Gastroesophageal sphincter (tissue), 4 donors: ENCODE data around the gene TEDC1. TPM values are rescaled to one million over a fixed set of nuclear protein-coding genes. Genes with fewer than 3 reads are reported as not detected.

Source experiments
- ATAC-seq: fragments of 150-250 bp; one replicate; pipeline ENCODE4 v1.9.1; 2016; ENCODE audit warnings: mild to moderate bottlenecking, moderate library complexity
- H3K27ac ChIP-seq, 4 donors: fragments of 200-600 bp; sonication (generic) in 3 of 4; 1 replicate in 3 of 4; 2 replicates in 1 of 4; pipeline ENCODE4 v1.5.1; 2016 to 2019
- H3K27me3 ChIP-seq: fragments of 200-600 bp; sonication (generic); one replicate; pipeline ENCODE4 v1.5.1; 2019
- H3K36me3 ChIP-seq, 2 donors: fragments of 200-600 bp; sonication (generic); one replicate each; pipeline ENCODE4 v1.5.1; 2019; ENCODE audit warnings: control low read depth in 1 of 2
- H3K4me1 ChIP-seq, 3 donors: fragments of 200-600 bp; sonication (generic); 1 replicate in 2 of 3; 2 replicates in 1 of 3; pipeline ENCODE4 v1.5.1; 2016 to 2019; ENCODE audit warnings: control low read depth in 2 of 3
- H3K4me3 ChIP-seq, 2 donors: fragments of 200-600 bp; sonication (generic); one replicate each; pipeline ENCODE4 v1.5.1; 2019; ENCODE audit warnings: mild to moderate bottlenecking in 1 of 2, moderate library complexity in 1 of 2
- H3K9me3 ChIP-seq, 3 donors: fragments of 200-600 bp; sonication (generic); one replicate each; pipeline ENCODE4 v1.5.1; 2017 to 2019; ENCODE audit warnings: control low read depth in 2 of 3
- EP300 ChIP-seq: sonication (generic); formaldehyde crosslinking; IDR thresholded peaks from one replicate; pipeline ENCODE4 v1.6.1; 2017; ENCODE audit warnings: antibody characterized with exemption, mild to moderate bottlenecking
- POLR2A ChIP-seq, 2 donors: fragments of 450-650 bp; IDR thresholded peaks; one replicate each; pipeline ENCODE4 v1.6.1; 2017; ENCODE audit warnings: antibody characterized with exemption in 2 of 2, mild to moderate bottlenecking in 2 of 2, moderate library complexity in 1 of 2
- POLR2AphosphoS5 ChIP-seq: sonication (generic); formaldehyde crosslinking; IDR thresholded peaks from one replicate; pipeline ENCODE4 v1.6.1; 2017; ENCODE audit warnings: antibody characterized with exemption
- WGBS, 2 donors: methylation state at CpG; one replicate each; pipeline ENCODE4 v1.1.5; 2018; ENCODE audit warnings: low coverage in 1 of 2; 5-methylcytosine and 5-hydroxymethylcytosine counted together
- total RNA-seq, 4 donors: library from RNA; depleted of rRNA; stranded (reverse); fragments of >200 nt; gene quantifications; one replicate each; pipeline ENCODE4 v1.1.0, GENCODE V29; 2016
- TF ChIP-seq, protein P1 (sequence below), 4 experiments: fragments of 200-600 bp in 2 of 4; fragments of 450-650 bp in 2 of 4; sonication (generic) in 1 of 4; IDR thresholded peaks; one replicate each; pipeline ENCODE4 v1.5.1; 2017 to 2019; ENCODE audit warnings: antibody characterized with exemption in 4 of 4, mild to moderate bottlenecking in 2 of 4, moderate library complexity in 2 of 4

The TEDC1 gene
- total RNA-seq, 4 donors from 2014 or later, result 4.6 to 7.9 (median 5.4) TPM

DNA sequence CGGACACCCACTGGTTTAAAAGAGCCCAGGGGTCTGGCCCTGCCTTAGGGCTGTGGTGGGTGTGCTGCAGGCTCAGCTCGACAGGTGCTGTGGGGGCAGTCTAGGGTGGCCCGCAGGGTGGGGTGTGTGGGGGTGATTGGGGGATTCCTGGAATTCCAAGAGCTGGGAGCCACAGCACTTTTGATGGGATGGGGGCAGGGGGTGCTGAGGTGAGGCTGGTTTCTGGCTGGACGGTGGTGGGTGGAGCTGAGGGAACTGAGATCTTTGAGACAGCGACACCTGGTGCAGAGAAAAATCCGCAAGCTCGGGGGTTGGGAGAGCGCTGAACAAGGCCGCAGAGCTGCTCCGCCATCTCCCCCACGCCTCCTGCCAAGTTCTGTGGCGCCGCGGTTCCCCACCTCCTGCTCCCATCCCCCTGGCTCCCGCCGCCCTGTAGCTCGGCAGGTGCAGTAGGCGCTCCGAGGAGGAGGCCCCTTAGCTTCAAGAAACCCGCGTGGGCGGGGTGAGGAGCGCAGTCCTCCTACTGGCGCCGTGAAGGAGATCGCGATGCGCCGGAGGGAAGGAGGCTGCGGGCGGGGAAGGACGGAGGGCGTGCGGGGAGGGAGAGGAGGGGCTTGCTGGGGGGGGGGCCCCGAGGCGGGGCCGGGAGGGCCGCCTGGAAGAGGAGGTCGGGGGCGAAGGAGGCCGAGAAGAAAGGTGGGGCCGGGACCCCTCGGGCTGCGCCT is 1.3 kb upstream of the TEDC1 start:
- H3K4me3 ChIP-seq, result peak overlapping the region; percentile 51 to 61
- no peaks in the 10 kb centered on the region for H3K9me3 ChIP-seq
- H3K27me3 ChIP-seq, result no peaks in the 10 kb centered on the region
- TF ChIP-seq EP300, result no peak
- TF ChIP-seq, protein P1, sequence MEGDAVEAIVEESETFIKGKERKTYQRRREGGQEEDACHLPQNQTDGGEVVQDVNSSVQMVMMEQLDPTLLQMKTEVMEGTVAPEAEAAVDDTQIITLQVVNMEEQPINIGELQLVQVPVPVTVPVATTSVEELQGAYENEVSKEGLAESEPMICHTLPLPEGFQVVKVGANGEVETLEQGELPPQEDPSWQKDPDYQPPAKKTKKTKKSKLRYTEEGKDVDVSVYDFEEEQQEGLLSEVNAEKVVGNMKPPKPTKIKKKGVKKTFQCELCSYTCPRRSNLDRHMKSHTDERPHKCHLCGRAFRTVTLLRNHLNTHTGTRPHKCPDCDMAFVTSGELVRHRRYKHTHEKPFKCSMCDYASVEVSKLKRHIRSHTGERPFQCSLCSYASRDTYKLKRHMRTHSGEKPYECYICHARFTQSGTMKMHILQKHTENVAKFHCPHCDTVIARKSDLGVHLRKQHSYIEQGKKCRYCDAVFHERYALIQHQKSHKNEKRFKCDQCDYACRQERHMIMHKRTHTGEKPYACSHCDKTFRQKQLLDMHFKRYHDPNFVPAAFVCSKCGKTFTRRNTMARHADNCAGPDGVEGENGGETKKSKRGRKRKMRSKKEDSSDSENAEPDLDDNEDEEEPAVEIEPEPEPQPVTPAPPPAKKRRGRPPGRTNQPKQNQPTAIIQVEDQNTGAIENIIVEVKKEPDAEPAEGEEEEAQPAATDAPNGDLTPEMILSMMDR (IDR thresholded peaks at IDR 0.05), result peak in 3 of 4 experiments; percentile 78
- ATAC-seq, result peak; percentile 15
- H3K36me3 ChIP-seq, result peaks cover 0 to 12% of the 10 kb centered on the region in 2 donors
- peak overlapping the region; percentile 85 to 97 (median 94) for H3K27ac ChIP-seq
- H3K4me1 ChIP-seq, result peaks cover 0 to 73% (median 50%) of the 10 kb centered on the region in 3 donors
- 0% methylated on average over 1 to 9 of the region's 44 CpGs for WGBS, 2 donors

DNA sequence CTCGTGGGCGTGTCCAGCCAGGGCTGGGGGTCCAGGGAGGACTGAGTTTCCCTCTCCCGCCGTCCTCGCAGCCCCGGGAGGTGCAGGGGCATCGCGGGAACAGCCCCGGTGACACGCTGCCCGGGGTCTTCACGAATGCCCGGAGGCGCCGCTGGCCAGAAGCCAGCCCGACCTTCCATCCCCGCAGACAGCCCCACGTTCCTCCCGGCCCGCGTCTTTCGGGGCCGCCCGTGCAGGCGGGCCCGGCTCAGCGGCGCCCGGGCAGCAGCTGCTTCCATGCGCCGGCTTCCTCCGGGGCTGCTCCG is 827 bp upstream of the TEDC1 start:
- Histone ChIP-seq H3K4me1 (peaks cover 0 to 68% (median 44%) of the 10 kb centered on the region in 3 donors), H3K27ac (peak overlapping the region; percentile 85 to 97 (median 94)), H3K36me3 (peaks cover 0 to 12% of the 10 kb centered on the region in 2 donors), H3K4me3 (peak overlapping the region; percentile 51 to 61), H3K27me3 (no peaks in the 10 kb centered on the region), H3K9me3 (no peaks in the 10 kb centered on the region)
- TF ChIP-seq POLR2AphosphoS5 (no peak), POLR2A (IDR thresholded peaks at IDR 0.05) (no peak), EP300 (no peak)
- TF ChIP-seq, protein P1 (IDR thresholded peaks at IDR 0.05), result no peak
- ATAC-seq, result peak; percentile 4
- no CpG with 5 or more reads among the region's 33 CpGs for WGBS, 2 donors

DNA sequence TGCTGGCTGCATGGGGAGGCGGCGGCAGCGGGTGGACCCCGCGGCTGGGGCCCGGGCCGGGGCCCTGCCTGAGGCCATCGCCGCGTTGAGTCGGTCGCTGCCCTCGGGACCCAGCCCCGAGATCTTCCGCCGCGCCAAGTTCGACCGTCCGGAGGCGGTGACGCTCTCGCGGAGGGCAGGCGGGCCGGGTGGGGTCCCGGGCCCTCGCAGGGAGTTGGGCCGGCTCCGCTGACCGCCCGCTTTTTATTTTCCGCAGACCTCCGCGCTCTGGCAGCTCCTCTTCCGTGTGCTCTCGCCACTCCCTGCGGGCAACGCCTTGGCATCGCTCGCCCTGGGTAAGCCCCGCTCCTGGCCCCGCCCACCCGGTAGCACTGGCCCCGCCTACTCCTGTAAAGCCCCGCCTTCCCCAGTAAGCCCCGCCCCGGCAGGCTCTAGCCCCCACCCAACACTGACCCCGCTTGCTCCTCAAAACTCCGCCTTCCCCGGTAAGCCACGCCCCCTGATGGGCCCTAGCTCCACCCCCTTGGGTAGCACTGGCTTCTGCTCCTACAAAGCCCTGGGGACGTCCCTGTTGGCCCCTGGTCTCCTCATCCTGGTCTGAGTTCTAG is 424 bp downstream of the TEDC1 start:
- Histone ChIP-seq H3K4me1 (peaks cover 0 to 60% (median 33%) of the 10 kb centered on the region in 3 donors), H3K36me3 (peaks cover 0 to 12% of the 10 kb centered on the region in 2 donors), H3K27ac (peak overlapping the region; percentile 21 to 97 (median 94)), H3K27me3 (no peaks in the 10 kb centered on the region), H3K4me3 (peak overlapping the region; percentile 43 to 69), H3K9me3 (no peaks in the 10 kb centered on the region)
- TF ChIP-seq POLR2AphosphoS5, result no peak
- no peak for TF ChIP-seq EP300
- peak; percentile 32 to 39 for TF ChIP-seq POLR2A (IDR thresholded peaks at IDR 0.05)
- WGBS, 2 donors, result 15% methylated on average over 4 of the region's 53 CpGs; no CpG with 5 or more reads in 1 of the 2 donors
- ATAC-seq, result no peak

DNA sequence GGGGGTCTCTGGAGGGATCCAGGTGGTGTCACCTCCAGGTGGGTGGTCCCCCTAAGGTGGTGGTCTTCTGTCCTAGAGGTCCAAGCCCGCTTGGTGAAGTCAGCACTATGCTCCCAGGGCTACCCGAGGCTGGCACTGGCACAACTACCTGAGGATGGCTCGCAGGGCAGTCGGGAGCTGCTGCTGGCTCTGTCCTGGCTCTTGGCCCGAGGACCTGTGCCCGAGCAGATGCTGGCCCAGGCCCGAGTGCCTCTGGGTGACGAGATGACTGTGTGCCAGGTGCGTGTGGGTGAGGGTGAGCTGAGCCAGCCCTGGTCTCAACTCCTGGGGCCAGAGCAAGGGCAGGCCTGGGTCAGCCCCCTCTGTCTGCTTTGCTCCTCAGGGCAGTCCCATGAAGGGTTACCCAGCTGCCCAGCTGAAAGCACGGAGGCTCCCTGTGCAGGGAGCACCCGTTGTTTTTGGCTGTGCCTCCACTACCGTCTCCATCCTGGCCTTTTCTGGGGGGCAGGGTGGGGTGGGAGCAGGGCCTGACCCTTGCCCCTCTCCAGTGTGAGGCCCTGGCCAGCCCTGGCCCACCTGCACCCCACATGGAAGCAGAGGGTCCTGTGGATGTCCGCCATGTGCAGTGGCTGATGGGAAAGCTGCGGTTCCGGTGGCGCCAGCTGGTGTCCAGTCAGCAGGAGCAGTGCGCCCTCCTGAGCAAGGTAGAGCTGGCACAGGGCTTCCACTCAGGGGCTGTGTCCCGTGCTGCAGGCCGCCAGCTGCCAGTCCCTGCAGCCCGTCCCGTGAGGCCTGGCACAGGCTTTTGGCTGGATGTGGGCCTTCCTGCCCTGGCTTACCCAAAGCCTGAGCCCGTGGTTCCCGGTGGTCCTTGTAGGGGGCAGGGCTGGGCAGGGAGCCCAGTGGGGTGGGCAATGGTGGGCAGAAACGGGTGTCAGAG is 1.3 kb downstream of the TEDC1 start:
- H3K36me3 ChIP-seq, result peaks cover 0 to 12% of the 10 kb centered on the region in 2 donors

More for the DNA sequence above, 1.3 kb downstream of the TEDC1 start:
- H3K4me1 ChIP-seq, result peaks cover 0 to 52% (median 26%) of the 10 kb centered on the region in 3 donors
- no CpG with 5 or more reads among the region's 24 CpGs for whole genome bisulfite sequencing, 2 donors
- peak overlapping the region in 2 of 4 donors; percentile 92 to 96 for H3K27ac ChIP-seq
- ATAC-seq, result no peak
- H3K9me3 ChIP-seq, result no peaks in the 10 kb centered on the region
- TF ChIP-seq EP300 (no peak), POLR2AphosphoS5 (no peak), POLR2A (IDR thresholded peaks at IDR 0.05) (no peak)
- TF ChIP-seq, protein P1 (IDR thresholded peaks at IDR 0.05), result no peak
- H3K4me3 ChIP-seq, result no peak overlapping the region
- no peaks in the 10 kb centered on the region for H3K27me3 ChIP-seq
